Psoas muscle (tissue), 8 donors: ENCODE results near the gene PPP2R5D. TPM values are rescaled to one million over a fixed set of nuclear protein-coding genes. Genes with fewer than 3 reads are reported as not detected.

Source experiments
- ATAC-seq, 4 donors: fragments of 200-7000 bp; cut with Tn5 transposase; one replicate each; pipeline ENCODE4 v1.9.1; 2020; ENCODE audit warnings: moderate library complexity in 3 of 4, mild to moderate bottlenecking in 2 of 4
- DNase-seq, 2 donors: peaks; one replicate each; pipeline ENCODE4 v3.0.0-alpha.2; 2020
- H3K27ac ChIP-seq: fragments of 200-600 bp; one replicate; pipeline ENCODE4 v1.8.0; 2022
- H3K27me3 ChIP-seq, 3 donors: fragments of 200-600 bp in 1 of 3; one replicate each; pipeline versions ENCODE4 v1.6.1 to v1.8.0; 2013 to 2022; ENCODE audit warnings: low read length in 2 of 3, mild to moderate bottlenecking in 2 of 3, moderate library complexity in 1 of 3; ENCODE audit not compliant: insufficient read depth in 3 of 3
- H3K36me3 ChIP-seq, 2 donors: fragments of 200-600 bp in 1 of 2; one replicate each; pipeline versions ENCODE4 v1.6.1 to v1.8.0; 2013 to 2022; ENCODE audit warnings: low read depth in 1 of 2, mild to moderate bottlenecking in 1 of 2, moderate library complexity in 1 of 2; ENCODE audit not compliant: insufficient read depth in 1 of 2
- H3K4me1 ChIP-seq: fragments of 200-600 bp; one replicate; pipeline ENCODE4 v1.8.0; 2022
- H3K4me3 ChIP-seq: fragments of 200-600 bp; one replicate; pipeline ENCODE4 v1.8.0; 2022; ENCODE audit warnings: mild to moderate bottlenecking
- H3K9me3 ChIP-seq: fragments of 200-600 bp; one replicate; pipeline ENCODE4 v1.8.0; 2022
- CTCF ChIP-seq: fragments of 200-600 bp; IDR thresholded peaks from one replicate; pipeline ENCODE4 v1.8.0; 2022; ENCODE audit warnings: antibody characterized with exemption
- WGBS, 3 donors: extraction: QIAGEN DNeasy Blood & Tissue Kit; methylation state at CpG; one replicate each; pipeline versions ENCODE4 v1.1.6 to v1.1.7; 2013; 5-methylcytosine and 5-hydroxymethylcytosine counted together
- intact Hi-C, 2 donors: fragments of 100-400 bp; cut with DNase I; formaldehyde crosslinking; loops; one replicate each; pipeline versions ENCODE4 v1.11.0 to v1.14.2; 2022
- long read RNA-seq, 2 donors: library from polyadenylated mRNA; unstranded; transcript quantifications; one replicate each; pipeline ENCODE4 v2.0.0, GENCODE V29; 2021
- polyA plus RNA-seq, 3 donors: library from polyadenylated mRNA; stranded (reverse); fragments of 200-250 nt; gene quantifications; one replicate each; pipeline ENCODE4 v1.2.3, GENCODE V29; 2013
- total RNA-seq, 4 donors: library from RNA; stranded (reverse); fragmentation: NEBNext Ultra II Directional in 2 of 4; extraction: Animal tissue kit (Norgen Biotek cat#: 25700) in 2 of 4; gene quantifications; one replicate each; pipeline versions ENCODE4 v1.2.1 to v1.2.4, GENCODE V29; 2021 to 2023
- donor health status: healthy with polysubstance abuse.
- donor health status: DM: no; HTN: no; CAD: no; lungs with moderate emphysema.
- donor health status: Bipolar disorder and iron deficiency.
- donor health status: healthy.
- donor health status: DM: yes; HTN: yes; CAD: no.
- donor health status: DM: no; HTN: no; CAD: no.
- donor health status: DM: no; HTN: no; CAD: no.
- donor health status: DM: yes; HTN: yes; CAD: no.

The PPP2R5D gene
- 10 to 100 TPM; 25.9 to 36.4 (median 31.0) TPM for total RNA-seq
- 10 to 100 TPM; 25.6 to 46.7 (median 27.1) TPM for polyA plus RNA-seq
- long read RNA-seq, donor 1, partial matches to known transcripts, result 8 of 14 reads
- long read RNA-seq, donor 1, other reads (novel, unspliced or antisense), result 0 of 14 reads
- long read RNA-seq, donor 2, transcript PPP2R5D-208 (16 exons, 3,044 nt), result major isoform, 5 of 32 reads
- long read RNA-seq, donor 2, partial matches to known transcripts, result 23 of 32 reads
- long read RNA-seq, donor 2, other reads (novel, unspliced or antisense), result 3 of 32 reads

GRCh38 chr6:42984001-42984923, at the start of gene PPP2R5D:
TSS of gene PPP2R5D (plus strand) at chr6:42984570. CDS start at chr6:42984678, 108 bp downstream.
- Histone ChIP-seq H3K9me3 (no peaks in the 10 kb centered on the region), H3K36me3 (peaks cover 0 to 8% of the 10 kb centered on the region in 2 donors), H3K27ac (peak within 1 kb of the TSS; percentile 87), H3K27me3 (no peaks in the 10 kb centered on the region), H3K4me3 (peak within 1 kb of the TSS; percentile 88), H3K4me1 (peaks cover 39% of the 10 kb centered on the region)
- ATAC-seq, result peak; percentile 94 to 97 (median 95)
- TF ChIP-seq CTCF, result no peak
- intact Hi-C loops, result no loop called here
- peak; percentile 97 to 99 for DNase-seq
- 0 to 1% (median 0%) methylated on average over 50 to 59 of the region's 59 CpGs for WGBS, 3 donors

GRCh38 chr6:42935322-42935721, 49.0 kb upstream of the PPP2R5D start:
- H3K27me3 ChIP-seq, result no peaks in the 10 kb centered on the region
- H3K4me3 ChIP-seq, result no peak overlapping the region
- intact Hi-C loops, result no loop called here
- no peak for TF ChIP-seq CTCF
- H3K4me1 ChIP-seq, result peaks cover 6% of the 10 kb centered on the region
- peaks cover 3 to 53% of the 10 kb centered on the region in 2 donors for H3K36me3 ChIP-seq
- 80 to 87% (median 86%) methylated on average over 7 of the region's 7 CpGs for WGBS, 3 donors
- no peaks in the 10 kb centered on the region for H3K9me3 ChIP-seq
- ATAC-seq (no peak), DNase-seq (no peak)
- H3K27ac ChIP-seq, result no peak overlapping the region

GRCh38 chr6:42936398-42936797, 48.0 kb upstream of the PPP2R5D start:
- Histone ChIP-seq H3K27me3 (no peaks in the 10 kb centered on the region), H3K4me1 (no peaks in the 10 kb centered on the region), H3K36me3 (peaks cover 3 to 53% of the 10 kb centered on the region in 2 donors), H3K27ac (no peak overlapping the region), H3K4me3 (no peak overlapping the region), H3K9me3 (no peaks in the 10 kb centered on the region)
- ATAC-seq, result no peak
- DNase-seq, result no peak
- intact Hi-C loops, result no loop called here
- whole genome bisulfite sequencing, 3 donors, result 87 to 95% (median 94%) methylated on average over 11 of the region's 11 CpGs
- no peak for TF ChIP-seq CTCF

- Histone ChIP-seq H3K27me3 (no peaks in the 10 kb centered on the region), H3K27ac (no peak overlapping the region), H3K36me3 (peaks cover 3 to 57% of the 10 kb centered on the region in 2 donors), H3K9me3 (no peaks in the 10 kb centered on the region), H3K4me1 (no peaks in the 10 kb centered on the region), H3K4me3 (no peak overlapping the region)
- intact Hi-C loops, result no loop called here
- DNase-seq, result no peak
- no peak for TF ChIP-seq CTCF
- WGBS, 3 donors, result 93 to 95% (median 93%) methylated on average over 13 of the region's 13 CpGs
- ATAC-seq, result no peak
Observed at GRCh38 chr6:42937548-42938427, 46.6 kb upstream of the PPP2R5D start.
